ENCODE measurements around the gene TTC21B. TPM values are rescaled to one million over a fixed set of nuclear protein-coding genes. Genes with fewer than 3 reads are reported as not detected.

TTC21B gene
- total RNA-seq, 2 experiments from 2014 or later = 24.5 to 28.5 TPM

GRCh38 chr2:165958313-165958960, 4.9 kb upstream of the TTC21B start:
- H3K4me3 Mint-ChIP-seq = no peak overlapping the region
- no peak overlapping the region for H3K27ac Mint-ChIP-seq
- ChIA-PET POLR2A (no interaction called here), CTCF (no interaction called here)
- no peaks in the 10 kb centered on the region for H3K9me3 Mint-ChIP-seq (ENCODE audit: low read depth)
- no peaks in the 10 kb centered on the region for H3K27me3 Mint-ChIP-seq
- DNase-seq (no peak), ATAC-seq (no peak)
- intact Hi-C loops (cut with DNase I, micrococcal nuclease) = no loop called here
- H3K36me3 Mint-ChIP-seq (ENCODE audit: low read depth) = no peaks in the 10 kb centered on the region
- peaks cover 15% of the 10 kb centered on the region for H3K4me1 Mint-ChIP-seq

- no peaks in the 10 kb centered on the region for H3K9me3 Mint-ChIP-seq (ENCODE audit: low read depth)
- DNase-seq (no peak), ATAC-seq (no peak)
- no peak overlapping the region for H3K27ac Mint-ChIP-seq
- H3K27me3 Mint-ChIP-seq = no peaks in the 10 kb centered on the region
- H3K36me3 Mint-ChIP-seq (ENCODE audit: low read depth) = no peaks in the 10 kb centered on the region
- no peak overlapping the region for H3K4me3 Mint-ChIP-seq
- POLR2A ChIA-PET = interaction anchor here (0.6 kb wide), 1 partner anchor 924 kb away, joined by 5 read pairs; no protein-coding TSS in a partner anchor
- intact Hi-C loops (cut with DNase I, micrococcal nuclease) = no loop called here
- CTCF ChIA-PET = interaction anchor here (0.6 to 1.5 kb wide), 4 partner anchors 15 to 224 kb away, joined by 3 to 7 read pairs (median 4); partner anchors contain the start of gene SCN1A
- H3K4me1 Mint-ChIP-seq = peaks cover 15% of the 10 kb centered on the region
Measured at GRCh38 chr2:165957030-165957675, 3.6 kb upstream of the TTC21B start.

- Mint-ChIP-seq H3K36me3 (ENCODE audit: low read depth) (peaks cover 8% of the 10 kb centered on the region), H3K9me3 (ENCODE audit: low read depth) (no peaks in the 10 kb centered on the region), H3K4me3 (no peak overlapping the region), H3K4me1 (peaks cover 12% of the 10 kb centered on the region), H3K27ac (no peak overlapping the region), H3K27me3 (no peaks in the 10 kb centered on the region)
- ChIA-PET POLR2A (interaction anchor here (0.5 to 1.0 kb wide), 3 partner anchors 8 to 1057 kb away, joined by 3 read pairs; no protein-coding TSS in a partner anchor), CTCF (interaction anchor here (0.6 to 1.0 kb wide), 6 partner anchors 9 to 175 kb away, joined by 3 to 4 read pairs (median 3); partner anchors contain the start of genes GALNT3 and SCN1A)
- DNase-seq (no peak), ATAC-seq (peak; percentile 36)
- intact Hi-C loops (cut with DNase I, micrococcal nuclease) = loop anchor here (1.0 to 5.0 kb wide), 4 partner anchors 154 to 1339 kb away; partner anchors contain the start of genes B3GALT1 (in 1 of the 2) and GALNT3 (in 1 of the 2)
Measured at GRCh38 chr2:165953306-165953654, 296 bp downstream of the TTC21B start.

- ChIA-PET POLR2A (interaction anchor here (0.5 to 0.6 kb wide), 2 partner anchors 602 to 1056 kb away, joined by 3 read pairs; no protein-coding TSS in a partner anchor), CTCF (interaction anchor here (0.7 to 1.0 kb wide), 4 partner anchors 10 to 713 kb away, joined by 3 read pairs; partner anchors contain the start of gene SCN2A)
- peaks cover 12% of the 10 kb centered on the region for H3K4me1 Mint-ChIP-seq
- H3K36me3 Mint-ChIP-seq (ENCODE audit: low read depth) = peaks cover 10% of the 10 kb centered on the region
- DNase-seq (no peak), ATAC-seq (no peak)
- intact Hi-C loops (cut with DNase I, micrococcal nuclease) = loop anchor here (1.0 to 5.0 kb wide), 4 partner anchors 155 to 1340 kb away; partner anchors contain the start of genes B3GALT1 (in 1 of the 2) and GALNT3 (in 1 of the 2)
- no peaks in the 10 kb centered on the region for H3K9me3 Mint-ChIP-seq (ENCODE audit: low read depth)
- no peak overlapping the region for H3K4me3 Mint-ChIP-seq
- H3K27ac Mint-ChIP-seq = no peak overlapping the region
- no peaks in the 10 kb centered on the region for H3K27me3 Mint-ChIP-seq
Measured at GRCh38 chr2:165952741-165953211, 800 bp downstream of the TTC21B start.

GRCh38 chr2:165952085-165952484, 1.5 kb downstream of the TTC21B start:
- peaks cover 12% of the 10 kb centered on the region for H3K4me1 Mint-ChIP-seq
- H3K36me3 Mint-ChIP-seq (ENCODE audit: low read depth) = peaks cover 16% of the 10 kb centered on the region
- no peak overlapping the region for H3K27ac Mint-ChIP-seq
- ATAC-seq (no peak), DNase-seq (no peak)
- ChIA-PET POLR2A (no interaction called here), CTCF (interaction anchor here (0.7 to 0.8 kb wide), 2 partner anchors 65 to 713 kb away, joined by 3 read pairs; partner anchors contain the start of gene SCN2A)
- H3K27me3 Mint-ChIP-seq = no peaks in the 10 kb centered on the region
- no peaks in the 10 kb centered on the region for H3K9me3 Mint-ChIP-seq (ENCODE audit: low read depth)
- intact Hi-C loops (cut with DNase I, micrococcal nuclease) = loop anchor here (5.0 kb wide), 3 partner anchors 155 to 1340 kb away; partner anchors contain the start of gene B3GALT1 (in 1 of the 2)
- H3K4me3 Mint-ChIP-seq = no peak overlapping the region

- ATAC-seq = no peak
- ChIA-PET CTCF (no interaction called here), POLR2A (no interaction called here)
- Mint-ChIP-seq H3K27me3 (no peaks in the 10 kb centered on the region), H3K4me1 (peaks cover 10% of the 10 kb centered on the region), H3K9me3 (ENCODE audit: low read depth) (no peaks in the 10 kb centered on the region), H3K27ac (no peak overlapping the region), H3K4me3 (no peak overlapping the region), H3K36me3 (ENCODE audit: low read depth) (peaks cover 17% of the 10 kb centered on the region)
- DNase-seq = no peak
- intact Hi-C loops (cut with DNase I, micrococcal nuclease) = loop anchor here (5.0 kb wide), 3 partner anchors 157 to 1342 kb away; partner anchors contain the start of gene B3GALT1 (in 1 of the 2)
Measured at GRCh38 chr2:165950438-165950837, 3.1 kb downstream of the TTC21B start.

GRCh38 chr2:165941827-165942226, 11.7 kb downstream of the TTC21B start:
- POLR2A ChIA-PET = no interaction called here
- Mint-ChIP-seq H3K36me3 (ENCODE audit: low read depth) (peaks cover 46% of the 10 kb centered on the region), H3K27ac (no peak overlapping the region), H3K27me3 (no peaks in the 10 kb centered on the region), H3K4me1 (peaks cover 2% of the 10 kb centered on the region), H3K4me3 (no peak overlapping the region), H3K9me3 (ENCODE audit: low read depth) (no peaks in the 10 kb centered on the region)
- intact Hi-C loops (cut with DNase I, micrococcal nuclease) = no loop called here
- DNase-seq (no peak), ATAC-seq (no peak)
- CTCF ChIA-PET = no interaction called here

GRCh38 chr2:165938237-165938636, 15.3 kb downstream of the TTC21B start:
- H3K4me1 Mint-ChIP-seq = peaks cover 2% of the 10 kb centered on the region
- no peak overlapping the region for H3K4me3 Mint-ChIP-seq
- no peaks in the 10 kb centered on the region for H3K9me3 Mint-ChIP-seq (ENCODE audit: low read depth)
- intact Hi-C loops (cut with DNase I, micrococcal nuclease) = no loop called here
- POLR2A ChIA-PET = no interaction called here
- no peak overlapping the region for H3K27ac Mint-ChIP-seq
- H3K27me3 Mint-ChIP-seq = no peaks in the 10 kb centered on the region
- DNase-seq = no peak
- ATAC-seq = no peak
- CTCF ChIA-PET = no interaction called here
- H3K36me3 Mint-ChIP-seq (ENCODE audit: low read depth) = peaks cover 51% of the 10 kb centered on the region

GRCh38 chr2:165933211-165933910, 20.2 kb downstream of the TTC21B start:
- Mint-ChIP-seq H3K9me3 (ENCODE audit: low read depth) (no peaks in the 10 kb centered on the region), H3K36me3 (ENCODE audit: low read depth) (peaks cover 32% of the 10 kb centered on the region), H3K27me3 (no peaks in the 10 kb centered on the region), H3K27ac (no peak overlapping the region), H3K4me1 (peaks cover under 1% of the 10 kb centered on the region), H3K4me3 (no peak overlapping the region)
- no peak for DNase-seq
- CTCF ChIA-PET = interaction anchor here (1.6 kb wide), 1 partner anchor 125 kb away, joined by 3 read pairs; no protein-coding TSS in a partner anchor
- intact Hi-C loops (cut with DNase I, micrococcal nuclease) = no loop called here
- POLR2A ChIA-PET = no interaction called here
- ATAC-seq = no peak

GRCh38 chr2:165927774-165928173, 25.8 kb downstream of the TTC21B start:
- ChIA-PET POLR2A (no interaction called here), CTCF (interaction anchor here (0.6 to 1.3 kb wide), 2 partner anchors 14 to 17 kb away, joined by 3 read pairs; no protein-coding TSS in a partner anchor)
- Mint-ChIP-seq H3K27ac (no peak overlapping the region), H3K27me3 (no peaks in the 10 kb centered on the region), H3K36me3 (ENCODE audit: low read depth) (peaks cover 34% of the 10 kb centered on the region), H3K4me3 (no peak overlapping the region), H3K4me1 (no peaks in the 10 kb centered on the region), H3K9me3 (ENCODE audit: low read depth) (no peaks in the 10 kb centered on the region)
- intact Hi-C loops (cut with DNase I, micrococcal nuclease) = no loop called here
- ATAC-seq (no peak), DNase-seq (no peak)

- Mint-ChIP-seq H3K27me3 (no peaks in the 10 kb centered on the region), H3K4me3 (no peak overlapping the region), H3K4me1 (no peaks in the 10 kb centered on the region), H3K27ac (no peak overlapping the region), H3K36me3 (ENCODE audit: low read depth) (peaks cover 37% of the 10 kb centered on the region), H3K9me3 (ENCODE audit: low read depth) (no peaks in the 10 kb centered on the region)
- ATAC-seq = no peak
- ChIA-PET CTCF (interaction anchor here (1.3 kb wide), 1 partner anchor 14 kb away, joined by 3 read pairs; no protein-coding TSS in a partner anchor), POLR2A (no interaction called here)
- intact Hi-C loops (cut with DNase I, micrococcal nuclease) = no loop called here
- no peak for DNase-seq
Measured at GRCh38 chr2:165927353-165927752, 26.2 kb downstream of the TTC21B start.
